Activated CD8-positive, alpha-beta memory T cell treated with anti-CD3 and anti-CD28 coated beads, Interleukin-2, amount 50 U/mL, for 1 hour (primary cell): ENCODE data around the gene TAF6.
A peak's percentile ranks its signal among the peaks of the same experiment; 100 is the strongest.

ENCODE experiments used
- DNase-seq: peaks from one replicate; pipeline ENCODE4 v3.0.0-alpha.2; 2020; ENCODE audit errors: extremely low read depth

TAF6 gene

DNA sequence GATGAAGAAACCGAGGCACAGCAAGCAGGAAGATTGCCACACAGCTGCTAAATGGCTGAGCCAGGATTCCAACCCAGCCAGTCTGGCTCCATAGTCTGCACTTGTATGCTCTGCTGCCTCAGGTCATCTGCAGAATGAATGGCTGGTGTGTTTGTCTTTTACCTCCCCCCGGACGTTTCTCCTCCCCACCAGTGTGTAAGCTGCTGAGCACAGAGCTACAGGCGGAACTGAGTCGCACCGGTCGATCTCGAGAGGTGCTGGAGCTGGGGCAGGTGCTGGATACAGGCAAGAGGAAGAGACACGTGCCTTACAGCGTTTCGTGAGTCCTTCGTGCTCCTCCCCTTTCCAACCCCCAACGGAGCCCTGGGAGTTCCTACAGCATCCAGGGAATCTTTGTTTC, 2.9 kb upstream of the TAF6 start:
- no peak for DNase-seq

DNA sequence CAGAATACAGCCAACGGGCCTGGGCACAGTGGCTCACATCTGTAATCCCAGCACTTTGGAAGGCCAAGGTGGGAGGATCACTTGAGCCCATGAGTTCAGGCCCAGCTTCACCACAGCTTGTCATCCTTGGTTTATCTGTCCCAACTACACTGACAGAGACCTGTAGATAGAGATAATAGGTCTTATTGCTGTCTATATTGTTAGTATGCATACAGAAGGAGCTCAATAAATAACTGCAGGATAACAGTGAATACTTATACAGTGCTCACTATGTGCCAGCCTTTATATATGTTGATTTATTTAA, 1.5 kb upstream of the TAF6 start:
- no peak for DNase-seq

GRCh38 chr7:100119970-100120732, 993 bp upstream of the TAF6 start:
- DNase-seq, result peak; percentile 28

GRCh38 chr7:100118388-100119071, 628 bp downstream of the TAF6 start:
- DNase-seq, result no peak

GRCh38 chr7:100115026-100115425, 4.1 kb downstream of the TAF6 start:
- DNase-seq, result no peak

GRCh38 chr7:100111914-100112313, 7.2 kb downstream of the TAF6 start:
- DNase-seq, result no peak

DNA sequence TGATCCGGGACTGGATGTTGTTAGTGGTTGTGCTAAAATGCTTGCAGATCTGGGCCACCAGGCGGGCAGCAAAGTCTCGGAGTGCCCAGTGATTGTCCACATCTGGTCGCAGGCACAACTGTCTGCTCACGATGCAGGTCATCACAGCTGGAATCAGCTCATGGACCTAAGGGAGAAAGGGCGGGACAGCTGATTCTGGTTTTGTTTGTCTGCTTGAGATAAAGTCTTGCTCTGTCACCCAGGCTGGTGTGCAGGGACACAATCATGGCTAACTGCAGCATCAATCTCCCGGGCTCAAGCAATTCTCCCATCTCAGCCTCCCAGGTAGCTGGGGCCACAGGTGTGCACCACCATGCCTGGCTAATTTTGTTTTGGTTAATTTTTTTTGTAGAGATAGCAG, 8.0 kb downstream of the TAF6 start:
- no peak for DNase-seq

GRCh38 chr7:100109521-100110163, 9.5 kb downstream of the TAF6 start:
- DNase-seq, result no peak

GRCh38 chr7:100107890-100108289, 11.3 kb downstream of the TAF6 start:
- no peak for DNase-seq

DNA sequence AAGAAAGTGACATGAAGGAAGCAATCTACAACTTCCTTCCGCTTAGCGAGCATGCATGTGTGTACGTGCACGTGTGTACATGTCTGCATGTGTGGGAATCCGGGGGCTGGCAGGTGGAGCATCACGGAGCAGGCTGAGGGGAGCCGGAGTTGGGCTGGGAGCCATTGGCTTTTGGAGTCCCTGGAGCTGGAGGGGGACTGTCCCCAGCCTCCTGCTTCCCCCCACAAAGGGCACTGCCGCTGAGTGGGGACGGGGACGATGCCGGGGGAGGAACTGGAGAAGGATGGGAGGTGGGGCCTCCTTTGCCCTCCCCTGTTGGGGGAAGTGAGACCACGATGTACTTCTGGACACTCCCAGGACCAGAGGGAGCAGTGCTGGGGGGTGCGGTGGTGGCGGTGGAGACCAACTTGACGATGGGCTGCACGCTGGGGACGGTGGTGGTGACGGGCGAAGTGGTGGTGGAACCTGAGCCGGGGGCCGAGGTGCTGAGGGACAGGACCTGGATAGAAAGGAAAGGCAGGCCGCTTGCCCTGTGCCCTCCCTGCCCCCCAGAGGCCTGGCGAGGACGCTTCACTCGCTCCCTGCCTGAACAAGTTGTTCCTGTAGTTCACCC, 11.9 kb downstream of the TAF6 start:
- DNase-seq, result no peak

GRCh38 chr7:100106633-100107032, 12.5 kb downstream of the TAF6 start:
- DNase-seq, result no peak

DNA sequence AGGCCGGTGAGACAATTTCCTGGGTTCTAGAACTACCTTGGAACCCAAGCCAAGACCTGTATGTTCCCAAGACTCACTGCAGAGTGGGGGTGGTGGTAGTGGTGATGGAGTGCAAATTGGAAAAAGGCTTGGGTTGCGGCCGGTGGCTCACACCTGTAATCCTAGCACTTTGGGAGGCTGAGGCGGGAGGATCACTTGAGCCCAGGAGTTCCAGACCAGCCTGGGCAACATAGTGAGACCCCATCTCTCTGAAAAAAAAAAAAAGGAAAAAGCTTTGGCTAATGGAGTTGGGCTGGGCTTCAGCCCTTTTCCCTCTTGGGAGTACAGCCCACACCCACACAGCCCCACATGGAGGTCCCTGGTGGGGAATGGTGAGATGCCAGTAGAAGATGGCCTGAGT, 13.6 kb downstream of the TAF6 start:
- no peak for DNase-seq

DNA sequence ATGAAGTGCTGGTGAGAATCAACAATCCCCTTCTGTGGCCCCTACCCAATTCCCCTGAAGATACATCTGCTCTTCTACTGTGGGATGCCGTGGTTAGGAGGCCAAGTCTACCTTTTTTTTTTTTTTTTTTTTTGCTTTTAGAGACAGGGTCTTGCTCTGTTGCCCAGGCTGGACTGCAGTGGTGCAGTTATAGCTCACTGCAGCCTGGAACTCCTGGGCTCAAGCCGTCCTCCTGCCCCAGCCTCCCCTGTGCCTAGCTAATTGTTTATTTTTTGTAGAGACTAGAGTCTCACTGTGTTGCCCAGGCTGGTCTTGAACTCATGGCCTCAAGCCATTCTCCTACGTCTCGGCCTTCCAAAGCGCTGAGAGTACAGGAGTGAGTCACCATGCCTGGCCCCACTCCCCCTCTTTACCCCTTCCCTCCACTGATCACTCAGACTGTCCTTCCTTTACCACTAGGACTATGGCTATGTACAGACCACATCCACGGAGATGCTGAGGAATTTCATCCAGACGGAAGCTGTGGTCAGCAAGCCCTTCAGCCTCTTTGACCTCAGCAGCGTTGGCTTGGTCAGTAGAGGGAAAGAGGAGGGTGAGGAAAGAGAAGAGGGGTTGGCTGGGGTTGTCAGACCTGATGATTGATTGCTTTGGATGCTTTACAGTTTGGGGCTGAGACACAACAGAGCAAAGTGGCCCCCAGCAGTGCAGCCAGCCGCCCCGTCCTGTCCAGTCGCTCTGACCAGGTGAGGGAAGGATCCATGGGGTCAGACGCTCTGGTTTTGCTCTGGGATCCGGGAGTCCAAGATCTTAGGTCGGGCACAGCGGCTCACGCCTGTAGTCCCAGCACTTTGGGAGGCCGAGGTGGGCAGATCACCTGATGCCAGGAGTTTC, 16.0 kb downstream of the TAF6 start:
- no peak for DNase-seq

DNA sequence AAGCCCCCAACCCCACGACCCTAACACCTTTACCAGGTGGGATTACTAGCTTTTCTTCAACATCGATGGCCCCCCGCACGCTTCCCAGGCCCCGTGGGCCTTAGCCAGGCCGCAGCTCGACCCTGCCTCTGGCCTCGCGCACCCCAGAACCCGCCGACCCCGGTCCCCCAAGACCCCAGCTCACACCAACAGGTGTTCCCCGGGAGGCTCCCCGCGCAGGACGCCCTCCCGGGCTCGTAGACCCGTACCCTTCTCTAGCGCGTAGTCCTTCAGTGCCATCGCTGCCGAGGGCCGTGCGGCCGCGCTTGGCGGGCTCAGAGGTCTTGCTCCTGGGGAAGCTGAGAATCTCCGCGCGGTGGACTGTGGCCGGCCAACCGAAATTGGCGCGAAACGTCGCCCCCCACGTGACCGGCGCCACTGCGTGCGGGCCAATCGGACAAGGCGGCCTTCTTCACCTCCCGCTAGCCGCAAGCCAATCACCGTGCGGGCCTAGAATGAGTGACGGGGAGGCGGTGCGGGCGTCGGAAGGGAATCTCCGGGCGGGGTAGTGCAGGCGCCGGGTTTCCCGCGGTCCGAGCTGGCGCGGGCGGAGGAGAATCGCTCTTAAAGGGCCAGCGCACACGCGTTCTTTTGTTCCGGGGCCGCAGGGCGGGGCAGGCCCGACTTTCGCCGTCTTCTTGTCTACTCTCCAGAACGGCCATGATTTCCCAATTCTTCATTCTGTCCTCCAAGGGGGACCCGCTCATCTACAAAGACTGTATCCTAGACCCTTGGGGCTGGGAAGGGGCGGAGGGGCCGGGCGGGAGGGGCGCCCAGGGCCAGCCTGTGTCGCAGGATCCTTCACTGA, 17.9 kb downstream of the TAF6 start, which contains the start of the genes AP4M1 and MCM7:
Gene AP4M1, plus strand, starts transcription at position 628 of the 847 bp plus-strand sequence. Its CDS starts 72 bp downstream, at position 700.
Gene MCM7, minus strand, starts transcription at position 382 of the 847 bp plus-strand sequence. Its CDS starts 103 bp downstream, at position 279.
- DNase-seq, result peak; percentile 84

GRCh38 chr7:100100420-100101015, 18.6 kb downstream of the TAF6 start:
- peak; percentile 54 for DNase-seq

DNA sequence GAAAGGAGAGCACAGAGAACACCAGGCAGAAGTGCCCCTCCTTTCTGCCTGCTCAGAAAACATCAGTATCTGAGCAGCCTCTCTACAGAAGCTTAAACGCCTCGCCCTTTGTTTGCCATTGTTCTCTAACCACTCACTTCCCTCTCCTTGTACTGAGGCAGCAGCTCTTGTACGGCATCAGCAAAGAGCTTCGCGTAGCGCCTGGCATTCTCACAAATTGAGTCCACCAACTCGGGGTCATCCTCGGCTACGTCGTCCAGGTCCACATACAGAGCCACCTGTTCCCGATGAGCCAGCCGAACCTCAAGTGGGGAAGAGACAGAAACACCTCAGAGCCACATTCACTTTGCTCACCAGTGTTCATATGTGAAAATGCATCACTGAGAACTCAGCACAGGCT, 19.7 kb downstream of the TAF6 start:
- no peak for DNase-seq

DNA sequence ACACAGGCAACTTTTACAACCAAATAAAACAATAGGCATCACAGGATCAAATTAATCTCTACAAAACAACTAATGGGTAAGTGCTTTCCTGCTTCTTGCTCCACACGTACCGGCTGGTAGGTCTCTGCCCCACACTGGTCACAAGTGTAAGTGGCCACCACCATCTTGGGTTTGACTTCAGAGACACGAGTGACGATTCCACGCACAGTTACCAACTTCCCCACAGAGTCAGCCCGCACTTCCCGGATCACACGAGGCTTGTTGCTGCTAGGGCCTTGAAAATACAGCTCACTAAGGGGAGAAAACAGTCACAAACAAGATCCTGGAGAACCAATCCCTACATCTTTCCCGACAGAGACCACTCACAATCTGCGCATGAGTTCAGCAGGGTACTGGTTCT, 20.2 kb downstream of the TAF6 start:
- DNase-seq, result no peak

GRCh38 chr7:100095704-100096103, 23.5 kb downstream of the TAF6 start:
- DNase-seq, result no peak

DNA sequence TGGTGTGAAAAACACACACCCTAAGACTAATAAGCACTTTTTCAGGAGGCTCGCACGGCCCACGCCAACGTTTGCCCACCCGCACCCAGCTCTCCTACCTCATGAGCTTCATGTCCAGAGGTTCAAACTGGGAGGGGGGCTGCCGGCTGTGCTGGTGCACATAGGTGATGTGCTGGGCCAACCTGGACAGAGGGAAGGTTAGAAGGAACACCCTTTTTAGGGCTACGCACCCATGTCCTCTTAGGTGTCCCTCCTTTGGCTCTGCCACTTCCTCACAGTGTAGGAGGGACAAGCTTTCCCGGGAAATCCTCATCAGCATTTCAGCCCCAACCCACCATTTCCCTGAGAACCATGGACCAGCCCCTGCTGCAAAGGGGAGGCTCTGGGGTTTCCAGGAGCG, 23.9 kb downstream of the TAF6 start:
- DNase-seq, result no peak

DNA sequence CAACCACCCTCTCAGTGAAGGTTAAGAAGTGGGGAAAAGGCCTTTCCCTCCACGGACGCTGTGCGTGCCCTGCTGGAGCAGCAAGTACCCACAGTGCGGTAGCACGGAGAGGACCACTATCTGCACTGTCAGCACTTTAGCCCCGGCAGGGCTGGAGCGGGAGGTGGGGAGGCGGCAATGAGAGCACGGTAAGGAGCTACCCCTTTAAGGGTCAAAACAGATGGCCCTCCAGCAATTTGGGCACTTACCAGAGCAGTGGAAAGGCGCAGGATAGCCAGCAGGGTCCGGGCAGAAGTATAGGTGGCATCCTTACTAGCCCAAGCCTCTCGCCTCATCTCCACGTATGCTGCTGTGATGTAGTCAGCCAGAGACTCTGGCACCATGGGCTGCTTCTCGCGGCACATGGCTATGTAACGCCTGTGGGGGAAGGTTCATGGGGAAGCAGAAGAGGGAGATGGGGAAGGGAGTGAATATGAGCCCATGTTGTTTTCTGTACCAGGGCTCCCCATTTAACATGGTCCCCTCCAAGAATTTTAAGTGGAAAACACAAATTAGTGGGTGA, 25.2 kb downstream of the TAF6 start:
- DNase-seq, result no peak
